H9 (cell line): Measurements from ENCODE around the gene RPS14. TPM values are rescaled to one million over a fixed set of nuclear protein-coding genes. Genes with fewer than 3 reads are reported as not detected.

Source experiments
- DNase-seq: peaks from one replicate; pipeline ENCODE4 v3.0.0-alpha.2; 2017
- H2AFZ ChIP-seq: one replicate; pipeline ENCODE4 v1.6.1; 2013; ENCODE audit warnings: mild to moderate bottlenecking, low read length, control low read depth, moderate library complexity
- H2AK5ac ChIP-seq: 2 replicates; pipeline ENCODE4 v1.6.1; 2013; ENCODE audit warnings: low read length, control low read depth, mixed read lengths; ENCODE audit not compliant: insufficient read length
- H2BK120ac ChIP-seq: one replicate; pipeline ENCODE4 v1.6.1; 2013; ENCODE audit warnings: low read depth, mild to moderate bottlenecking, low read length, control low read depth, inconsistent platforms; ENCODE audit not compliant: poor library complexity, severe bottlenecking
- H2BK12ac ChIP-seq: 2 replicates; pipeline ENCODE4 v1.6.1; 2013; ENCODE audit warnings: low read length, control low read depth, mixed read lengths, low read depth; ENCODE audit not compliant: insufficient read length
- H2BK15ac ChIP-seq: 2 replicates; pipeline ENCODE4 v1.6.1; 2013; ENCODE audit warnings: low read depth, low read length, control low read depth
- H2BK20ac ChIP-seq: one replicate; pipeline ENCODE4 v1.6.1; 2013; ENCODE audit warnings: low read depth, mild to moderate bottlenecking, low read length, control low read depth, inconsistent platforms; ENCODE audit not compliant: poor library complexity, severe bottlenecking
- H2BK5ac ChIP-seq: 2 replicates; pipeline ENCODE4 v1.6.1; 2013; ENCODE audit warnings: low read length, control low read depth, mixed read lengths; ENCODE audit not compliant: insufficient read length
- H3K14ac ChIP-seq: 2 replicates; pipeline ENCODE4 v1.6.1; 2013; ENCODE audit warnings: low read length, control low read depth; ENCODE audit not compliant: insufficient read depth
- H3K18ac ChIP-seq: 2 replicates; pipeline ENCODE4 v1.6.1; 2013; ENCODE audit warnings: low read depth, mild to moderate bottlenecking, mixed read lengths, low read length, control low read depth; ENCODE audit not compliant: insufficient read length
- H3K23ac ChIP-seq: 2 replicates; pipeline ENCODE4 v1.6.1; 2013; ENCODE audit warnings: low read length, control low read depth, mixed read lengths, low read depth; ENCODE audit not compliant: insufficient read length
- H3K23me2 ChIP-seq: 2 replicates; pipeline ENCODE4 v1.6.1; 2013; ENCODE audit warnings: low read depth, mild to moderate bottlenecking, mixed read lengths, low read length, control low read depth; ENCODE audit not compliant: insufficient read length, poor library complexity, severe bottlenecking
- H3K27ac ChIP-seq: 2 replicates; pipeline ENCODE4 v1.5.1; 2013; ENCODE audit warnings: low read length, control low read depth, mixed read lengths, low read depth; ENCODE audit not compliant: insufficient read length
- H3K27me3 ChIP-seq: 2 replicates; pipeline ENCODE4 v1.6.1; 2013; ENCODE audit warnings: low read length, control low read depth, inconsistent platforms; ENCODE audit not compliant: insufficient read depth
- H3K4ac ChIP-seq: 2 replicates; pipeline ENCODE4 v1.6.1; 2013; ENCODE audit warnings: low read depth, mild to moderate bottlenecking, control low read depth, inconsistent platforms, low read length, moderate library complexity
- H3K4me1 ChIP-seq: 2 replicates; pipeline ENCODE4 v1.6.1; 2013; ENCODE audit warnings: low read length, control low read depth, inconsistent platforms; ENCODE audit not compliant: insufficient read depth
- H3K4me2 ChIP-seq: 2 replicates; pipeline ENCODE4 v1.6.1; 2013; ENCODE audit warnings: low read length, control low read depth, mixed read lengths; ENCODE audit not compliant: insufficient read length, insufficient read depth
- H3K56ac ChIP-seq: 2 replicates; pipeline ENCODE4 v1.6.1; 2013; ENCODE audit warnings: low read depth, mild to moderate bottlenecking, mixed read lengths, low read length, control low read depth; ENCODE audit not compliant: insufficient read length
- H3K79me1 ChIP-seq: 2 replicates; pipeline ENCODE4 v1.6.1; 2013; ENCODE audit warnings: low read depth, mild to moderate bottlenecking, moderate library complexity, low read length, control low read depth, inconsistent platforms; ENCODE audit not compliant: insufficient read depth, poor library complexity, severe bottlenecking
- H3K79me2 ChIP-seq: 2 replicates; pipeline ENCODE4 v1.6.1; 2013; ENCODE audit warnings: low read length, control low read depth, inconsistent platforms; ENCODE audit not compliant: insufficient read depth
- H3K9ac ChIP-seq: 2 replicates; pipeline ENCODE4 v1.6.1; 2013; ENCODE audit warnings: low read length, control low read depth, mixed read lengths; ENCODE audit not compliant: insufficient read length; ENCODE audit errors: extremely low read depth
- H3K9me3 ChIP-seq: one replicate; pipeline ENCODE4 v1.6.1; 2013; ENCODE audit warnings: low read depth, low read length, inconsistent platforms; ENCODE audit not compliant: control insufficient read depth
- H3T11ph ChIP-seq: one replicate; pipeline ENCODE4 v1.6.1; 2013; ENCODE audit warnings: mild to moderate bottlenecking, low read length, control low read depth, inconsistent platforms
- H4K20me1 ChIP-seq: one replicate; pipeline ENCODE4 v1.6.1; 2013; ENCODE audit not compliant: control insufficient read depth, insufficient read length, insufficient read depth
- H4K5ac ChIP-seq: 2 replicates; pipeline ENCODE4 v1.6.1; 2013; ENCODE audit warnings: low read depth, mild to moderate bottlenecking, mixed read lengths, low read length, control low read depth; ENCODE audit not compliant: insufficient read length
- H4K8ac ChIP-seq: replicated peaks from 2 replicates; pipeline ENCODE4 v1.6.1; 2013; ENCODE audit warnings: low read length, control low read depth, mixed read lengths, low read depth; ENCODE audit not compliant: insufficient read length
- H4K91ac ChIP-seq: 2 replicates; pipeline ENCODE4 v1.6.1; 2013; ENCODE audit warnings: low read depth, mild to moderate bottlenecking, moderate library complexity, mixed read lengths, low read length, control low read depth; ENCODE audit not compliant: insufficient read length
- H3K27ac Mint-ChIP-seq, 3 experiments: 2 replicates in 2 of 3; 3 replicates in 1 of 3; pipeline ENCODE4 v1.8.0; 2020 to 2021; ENCODE audit warnings: mixed read lengths in 3 of 3, mild to moderate bottlenecking in 1 of 3, moderate library complexity in 1 of 3
- H3K27me3 Mint-ChIP-seq: 2 replicates; pipeline ENCODE4 v1.8.0; 2021; ENCODE audit warnings: low read depth, mild to moderate bottlenecking, moderate library complexity, mixed read lengths
- H3K36me3 Mint-ChIP-seq, 3 experiments: 2 replicates in 2 of 3; 3 replicates in 1 of 3; pipeline ENCODE4 v1.8.0; 2020 to 2021; ENCODE audit warnings: low read depth in 3 of 3, mixed read lengths in 3 of 3; ENCODE audit not compliant: insufficient read depth in 1 of 3
- H3K4me1 Mint-ChIP-seq, 2 experiments: 2 replicates each; pipeline ENCODE4 v1.8.0; 2020; ENCODE audit warnings: mixed read lengths in 2 of 2
- H3K4me3 Mint-ChIP-seq, 2 experiments: 2 replicates in 1 of 2; 3 replicates in 1 of 2; pipeline ENCODE4 v1.8.0; 2020 to 2021; ENCODE audit warnings: mild to moderate bottlenecking in 2 of 2, mixed read lengths in 2 of 2, moderate library complexity in 1 of 2
- H3K9me3 Mint-ChIP-seq, 2 experiments: 2 replicates in 1 of 2; 3 replicates in 1 of 2; pipeline ENCODE4 v1.8.0; 2020; ENCODE audit warnings: mild to moderate bottlenecking in 2 of 2, mixed read lengths in 2 of 2, moderate library complexity in 1 of 2
- WGBS: extraction: QIAGEN DNeasy Blood & Tissue Kit; methylation state at CpG from one replicate; pipeline ENCODE4 v1.1.7; 2013; ENCODE audit warnings: missing lambda C conversion rate, low lambda C conversion rate, mixed read lengths; ENCODE audit not compliant: insufficient read length; ENCODE audit errors: extremely low coverage; 5-methylcytosine and 5-hydroxymethylcytosine counted together
- total RNA-seq: library from RNA; stranded (reverse); gene quantifications from 2 replicates; pipeline ENCODE4 v1.2.1, GENCODE V29; 2021
- TF ChIP-seq, protein P1 (sequence below): fragments of 200-600 bp; sonication (generic); conservative IDR thresholded peaks from 3 replicates; pipeline ENCODE4 v1.8.0; 2021; ENCODE audit warnings: antibody characterized with exemption, mild to moderate bottlenecking

RPS14 gene
- total RNA-seq, 1 experiment from 2014 or later: 2,533 TPM

DNA sequence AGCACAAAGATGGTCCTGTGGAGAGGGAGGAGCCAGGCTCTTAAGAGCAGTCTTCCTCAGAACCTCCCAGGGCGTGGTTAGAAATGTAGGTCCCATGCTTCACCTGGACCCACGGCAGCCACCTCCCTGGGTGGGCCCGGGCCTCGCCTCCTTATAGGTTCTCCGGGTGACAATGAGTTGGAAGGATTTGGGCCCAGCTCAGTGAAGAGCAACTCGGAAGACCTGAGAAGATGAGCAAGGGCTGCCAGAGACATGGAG is 32.1 kb upstream of the RPS14 start:
- Histone ChIP-seq H3K56ac (no peak overlapping the region), H3T11ph (no peak overlapping the region), H3K9me3 (no peaks in the 10 kb centered on the region), H3K18ac (no peak overlapping the region), H2BK15ac (no peak overlapping the region), H2BK5ac (no peak overlapping the region), H4K5ac (no peak overlapping the region), H2AK5ac (no peak overlapping the region), H2BK20ac (no peak overlapping the region), H3K9ac (no peak overlapping the region), H4K8ac (no peak overlapping the region), H3K27ac (no peak overlapping the region), H4K20me1 (no peaks in the 10 kb centered on the region), H2AFZ (no peak overlapping the region), H2BK120ac (no peak overlapping the region), H2BK12ac (no peak overlapping the region), H3K4ac (no peak overlapping the region), H3K23me2 (no peaks in the 10 kb centered on the region), H3K27me3 (no peaks in the 10 kb centered on the region), H3K79me2 (no peaks in the 10 kb centered on the region), H3K23ac (no peak overlapping the region), H3K14ac (no peak overlapping the region), H3K79me1 (no peaks in the 10 kb centered on the region), H3K4me2 (no peak overlapping the region), H3K4me1 (peaks cover 9% of the 10 kb centered on the region), H4K91ac (no peak overlapping the region)
- no CpG with 5 or more reads among the region's 6 CpGs for WGBS
- DNase-seq: no peak
- no peak overlapping the region for H3K27ac Mint-ChIP-seq
- H3K36me3 Mint-ChIP-seq: no peaks in the 10 kb centered on the region
- H3K4me3 Mint-ChIP-seq: no peak overlapping the region; a peak in 1 of 5 replicates
- H3K9me3 Mint-ChIP-seq: no peaks in the 10 kb centered on the region
- TF ChIP-seq, protein P1, sequence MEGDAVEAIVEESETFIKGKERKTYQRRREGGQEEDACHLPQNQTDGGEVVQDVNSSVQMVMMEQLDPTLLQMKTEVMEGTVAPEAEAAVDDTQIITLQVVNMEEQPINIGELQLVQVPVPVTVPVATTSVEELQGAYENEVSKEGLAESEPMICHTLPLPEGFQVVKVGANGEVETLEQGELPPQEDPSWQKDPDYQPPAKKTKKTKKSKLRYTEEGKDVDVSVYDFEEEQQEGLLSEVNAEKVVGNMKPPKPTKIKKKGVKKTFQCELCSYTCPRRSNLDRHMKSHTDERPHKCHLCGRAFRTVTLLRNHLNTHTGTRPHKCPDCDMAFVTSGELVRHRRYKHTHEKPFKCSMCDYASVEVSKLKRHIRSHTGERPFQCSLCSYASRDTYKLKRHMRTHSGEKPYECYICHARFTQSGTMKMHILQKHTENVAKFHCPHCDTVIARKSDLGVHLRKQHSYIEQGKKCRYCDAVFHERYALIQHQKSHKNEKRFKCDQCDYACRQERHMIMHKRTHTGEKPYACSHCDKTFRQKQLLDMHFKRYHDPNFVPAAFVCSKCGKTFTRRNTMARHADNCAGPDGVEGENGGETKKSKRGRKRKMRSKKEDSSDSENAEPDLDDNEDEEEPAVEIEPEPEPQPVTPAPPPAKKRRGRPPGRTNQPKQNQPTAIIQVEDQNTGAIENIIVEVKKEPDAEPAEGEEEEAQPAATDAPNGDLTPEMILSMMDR: no peak
- H3K27me3 Mint-ChIP-seq: no peaks in the 10 kb centered on the region
- H3K4me1 Mint-ChIP-seq: peaks cover 28 to 35% of the 10 kb centered on the region in 2 experiments
